ENCODE results near the gene CA10.

CA10 gene

GRCh38 chr17:51709694-51710633 is 448.6 kb downstream of the CA10 start:
- no peak for DNase-seq

- DNase-seq, result no peak
These were observed 451.3 kb downstream of the CA10 start for GRCh38 chr17:51707216-51707615.

GRCh38 chr17:51706093-51706492 is 452.4 kb downstream of the CA10 start:
- DNase-seq, result no peak

- DNase-seq, result no peak
These were observed 454.9 kb downstream of the CA10 start for GRCh38 chr17:51703361-51704341.

- no peak for DNase-seq
These were observed 455.6 kb downstream of the CA10 start for GRCh38 chr17:51702963-51703360.

GRCh38 chr17:51701501-51701900 is 457.0 kb downstream of the CA10 start:
- DNase-seq, result no peak

GRCh38 chr17:51700011-51700760 is 458.3 kb downstream of the CA10 start:
- DNase-seq, result no peak

GRCh38 chr17:51699303-51699702 is 459.2 kb downstream of the CA10 start:
- DNase-seq, result no peak

- DNase-seq, result no peak
These were observed 465.6 kb downstream of the CA10 start for GRCh38 chr17:51692917-51693316.

GRCh38 chr17:51687887-51688286 is 470.6 kb downstream of the CA10 start:
- DNase-seq, result no peak

- DNase-seq, result no peak
These were observed 473.1 kb downstream of the CA10 start for GRCh38 chr17:51685287-51685909.

GRCh38 chr17:51684214-51684613 is 474.3 kb downstream of the CA10 start:
- DNase-seq, result no peak

- DNase-seq, result no peak
These were observed 475.2 kb downstream of the CA10 start for GRCh38 chr17:51683291-51683690.

GRCh38 chr17:51682115-51682514 is 476.4 kb downstream of the CA10 start:
- no peak for DNase-seq

GRCh38 chr17:51677875-51678274 is 480.6 kb downstream of the CA10 start:
- no peak for DNase-seq

GRCh38 chr17:51676691-51677487 is 481.6 kb downstream of the CA10 start:
- no peak for DNase-seq

- no peak for DNase-seq
These were observed 483.8 kb downstream of the CA10 start for GRCh38 chr17:51674579-51675255.

GRCh38 chr17:51673070-51673469 is 485.4 kb downstream of the CA10 start:
- no peak for DNase-seq

GRCh38 chr17:51672065-51672464 is 486.4 kb downstream of the CA10 start:
- DNase-seq, result no peak

- DNase-seq, result no peak
These were observed 487.6 kb downstream of the CA10 start for GRCh38 chr17:51670899-51671298.

- no peak for DNase-seq
These were observed 489.6 kb downstream of the CA10 start for GRCh38 chr17:51668963-51669246.

Measured in hematopoietic multipotent progenitor cell treated with erythropoietin and hydrocortisone succinate and interleukin-3 and kit ligand, for 6 days (in vitro differentiated cells).